Measurements from ENCODE around the gene NRN1L. TPM values are rescaled to one million over a fixed set of nuclear protein-coding genes. Genes with fewer than 3 reads are reported as not detected.

The NRN1L gene
- total RNA-seq, 1 donor from 2014 or later: 0.56 TPM

- Mint-ChIP-seq H3K36me3 (ENCODE audit: low read depth, unreplicated experiment) (peaks cover 10% of the 10 kb centered on the region), H3K27ac (ENCODE audit: unreplicated experiment) (no peak overlapping the region), H3K27me3 (ENCODE audit: unreplicated experiment) (peaks cover 4% of the 10 kb centered on the region), H3K9me3 (ENCODE audit: unreplicated experiment) (no peaks in the 10 kb centered on the region), H3K4me3 (ENCODE audit: unreplicated experiment) (no peak overlapping the region), H3K4me1 (ENCODE audit: unreplicated experiment) (peaks cover 6% of the 10 kb centered on the region)
- TF ChIP-seq CTCF (IDR thresholded peaks at IDR 0.05; ENCODE audit: unreplicated experiment): no peak
- peak; percentile 34 for DNase-seq (ENCODE audit: low spot score)
Observed at GRCh38 chr16:67865318-67865717, 19.4 kb upstream of the NRN1L start.

- no peaks in the 10 kb centered on the region for H3K9me3 Mint-ChIP-seq (ENCODE audit: unreplicated experiment)
- H3K27me3 Mint-ChIP-seq (ENCODE audit: unreplicated experiment): peaks cover 5% of the 10 kb centered on the region
- TF ChIP-seq CTCF (IDR thresholded peaks at IDR 0.05; ENCODE audit: unreplicated experiment): no peak
- no peak overlapping the region for H3K4me3 Mint-ChIP-seq (ENCODE audit: unreplicated experiment)
- peaks cover 19% of the 10 kb centered on the region for H3K4me1 Mint-ChIP-seq (ENCODE audit: unreplicated experiment)
- H3K36me3 Mint-ChIP-seq (ENCODE audit: low read depth, unreplicated experiment): peaks cover 10% of the 10 kb centered on the region
- DNase-seq (ENCODE audit: low spot score): no peak
- no peak overlapping the region for H3K27ac Mint-ChIP-seq (ENCODE audit: unreplicated experiment)
Observed at GRCh38 chr16:67868290-67868689, 16.4 kb upstream of the NRN1L start.

GRCh38 chr16:67869653-67870052 lies 15.0 kb upstream of the NRN1L start:
- peaks cover 10% of the 10 kb centered on the region for H3K36me3 Mint-ChIP-seq (ENCODE audit: low read depth, unreplicated experiment)

GRCh38 chr16:67871256-67871655 lies 13.4 kb upstream of the NRN1L start:
- no peak overlapping the region for H3K27ac Mint-ChIP-seq (ENCODE audit: unreplicated experiment)
- H3K36me3 Mint-ChIP-seq (ENCODE audit: low read depth, unreplicated experiment): peaks cover 20% of the 10 kb centered on the region

More at GRCh38 chr16:67869653-67870052, 15.0 kb upstream of the NRN1L start:
- no peak for TF ChIP-seq CTCF (IDR thresholded peaks at IDR 0.05; ENCODE audit: unreplicated experiment)
- no peak for DNase-seq (ENCODE audit: low spot score)
- H3K4me3 Mint-ChIP-seq (ENCODE audit: unreplicated experiment): no peak overlapping the region
- H3K4me1 Mint-ChIP-seq (ENCODE audit: unreplicated experiment): peaks cover 32% of the 10 kb centered on the region
- no peaks in the 10 kb centered on the region for H3K9me3 Mint-ChIP-seq (ENCODE audit: unreplicated experiment)
- H3K27ac Mint-ChIP-seq (ENCODE audit: unreplicated experiment): peak overlapping the region; percentile 64
- H3K27me3 Mint-ChIP-seq (ENCODE audit: unreplicated experiment): peaks cover 8% of the 10 kb centered on the region

More at GRCh38 chr16:67871256-67871655, 13.4 kb upstream of the NRN1L start:
- no peak for TF ChIP-seq CTCF (IDR thresholded peaks at IDR 0.05; ENCODE audit: unreplicated experiment)
- DNase-seq (ENCODE audit: low spot score): no peak
- peaks cover 43% of the 10 kb centered on the region for H3K4me1 Mint-ChIP-seq (ENCODE audit: unreplicated experiment)
- no peaks in the 10 kb centered on the region for H3K9me3 Mint-ChIP-seq (ENCODE audit: unreplicated experiment)
- H3K27me3 Mint-ChIP-seq (ENCODE audit: unreplicated experiment): peaks cover 12% of the 10 kb centered on the region
- H3K4me3 Mint-ChIP-seq (ENCODE audit: unreplicated experiment): no peak overlapping the region

Data from endothelial cell (in vitro differentiated cells).